Neutrophil (primary cell): ENCODE results near the gene EPYC.

Source experiments
- H3K27ac ChIP-seq: fragments of 200-600 bp; sonication (generic); 2 replicates; pipeline ENCODE4 v1.5.1; 2016; ENCODE audit warnings: mild to moderate bottlenecking, moderate library complexity
- H3K27me3 ChIP-seq: fragments of 200-600 bp; sonication (generic); 2 replicates; pipeline ENCODE4 v1.6.0; 2016; ENCODE audit warnings: mild to moderate bottlenecking
- H3K36me3 ChIP-seq: fragments of 200-600 bp; sonication (generic); 2 replicates; pipeline ENCODE4 v1.5.1; 2017
- H3K4me1 ChIP-seq, 2 experiments: fragments of 200-600 bp in 1 of 2; sonication (generic) in 1 of 2; 1 replicate in 1 of 2; 2 replicates in 1 of 2; pipeline versions ENCODE4 v1.5.1 to v1.6.1; 2013 to 2016; ENCODE audit warnings: low read depth in 1 of 2, low read length in 1 of 2, mild to moderate bottlenecking in 1 of 2, moderate library complexity in 1 of 2; ENCODE audit not compliant: control insufficient read depth in 1 of 2, insufficient read depth in 1 of 2
- H3K4me3 ChIP-seq, 2 experiments: fragments of 200-600 bp in 1 of 2; sonication (generic) in 1 of 2; 1 replicate in 1 of 2; 2 replicates in 1 of 2; pipeline ENCODE4 v1.5.1; 2013 to 2016; ENCODE audit warnings: low read depth in 1 of 2, low read length in 1 of 2, mild to moderate bottlenecking in 1 of 2, moderate library complexity in 1 of 2
- H3K9me3 ChIP-seq: fragments of 200-600 bp; sonication (generic); 2 replicates; pipeline ENCODE4 v1.5.1; 2016
- CTCF ChIP-seq: fragments of 200-600 bp; sonication (generic); IDR thresholded peaks from 2 replicates; pipeline ENCODE4 v1.5.1; 2016; ENCODE audit warnings: antibody characterized with exemption

The EPYC gene

GRCh38 chr12:91019455-91019854 lies 14.7 kb upstream of the EPYC start:
- Histone ChIP-seq H3K4me3 (no peak overlapping the region), H3K4me1 (no peaks in the 10 kb centered on the region), H3K36me3 (no peaks in the 10 kb centered on the region), H3K27me3 (no peaks in the 10 kb centered on the region), H3K9me3 (no peaks in the 10 kb centered on the region), H3K27ac (no peak overlapping the region)
- no peak for TF ChIP-seq CTCF

GRCh38 chr12:91017511-91018263 lies 12.9 kb upstream of the EPYC start:
- no peak for TF ChIP-seq CTCF
- no peak overlapping the region for H3K4me3 ChIP-seq
- no peaks in the 10 kb centered on the region for H3K36me3 ChIP-seq
- H3K4me1 ChIP-seq = no peaks in the 10 kb centered on the region
- H3K27me3 ChIP-seq = no peaks in the 10 kb centered on the region
- H3K27ac ChIP-seq = no peak overlapping the region
- H3K9me3 ChIP-seq = no peaks in the 10 kb centered on the region

- H3K27ac ChIP-seq = no peak overlapping the region
- H3K4me3 ChIP-seq = no peak overlapping the region
- H3K4me1 ChIP-seq = no peaks in the 10 kb centered on the region
- no peaks in the 10 kb centered on the region for H3K36me3 ChIP-seq
- TF ChIP-seq CTCF = no peak
- no peaks in the 10 kb centered on the region for H3K27me3 ChIP-seq
- no peaks in the 10 kb centered on the region for H3K9me3 ChIP-seq
These were observed 12.3 kb upstream of the EPYC start for GRCh38 chr12:91017043-91017442.

GRCh38 chr12:91009319-91009950 lies 4.7 kb upstream of the EPYC start:
- Histone ChIP-seq H3K4me1 (no peaks in the 10 kb centered on the region), H3K9me3 (no peaks in the 10 kb centered on the region), H3K4me3 (no peak overlapping the region), H3K27ac (no peak overlapping the region), H3K36me3 (no peaks in the 10 kb centered on the region), H3K27me3 (no peaks in the 10 kb centered on the region)
- no peak for TF ChIP-seq CTCF

- Histone ChIP-seq H3K9me3 (no peaks in the 10 kb centered on the region), H3K4me1 (no peaks in the 10 kb centered on the region), H3K36me3 (no peaks in the 10 kb centered on the region), H3K27ac (no peak overlapping the region), H3K27me3 (no peaks in the 10 kb centered on the region), H3K4me3 (no peak overlapping the region)
- no peak for TF ChIP-seq CTCF
These were observed 2.9 kb upstream of the EPYC start for GRCh38 chr12:91007531-91008290.
